GM12878 (cell line): ENCODE results near the gene TMCC3. TPM values are rescaled to one million over a fixed set of nuclear protein-coding genes. Genes with fewer than 3 reads are reported as not detected.

ENCODE experiments used
- ATAC-seq: fragments of 200-7000 bp; cut with Tn5 transposase; 3 replicates; pipeline ENCODE4 v1.9.1; 2020; ENCODE audit warnings: mild to moderate bottlenecking, moderate library complexity
- BruUV-seq: library from RNA; stranded (reverse); fragments of 400-500 nt; replicated peaks from 2 replicates; lab custom pipeline; 2021; lab: Mats Ljungman, UMichigan
- CTCF ChIA-PET: fragments of 300-600 bp; sonication (Branson Sonifier 250); formaldehyde crosslinking; extraction: SDS; loops from one replicate; lab custom pipeline; 2021; ENCODE audit warnings: inconsistent platforms; lab: Yijun Ruan, JAX
- POLR2A ChIA-PET: fragments of 350-600 bp; formaldehyde crosslinking; extraction: SDS; loops from one replicate; lab custom pipeline; 2021; ENCODE audit warnings: inconsistent platforms; lab: Charles Lee
- RAD21 ChIA-PET: fragments of 300-600 bp; sonication (Branson Sonifier 250); formaldehyde crosslinking; loops from one replicate; lab custom pipeline; 2023; ENCODE audit warnings: antibody characterized with exemption; ENCODE audit not compliant: unreplicated experiment; lab: Charles Lee
- SMC1A ChIA-PET: fragments of 300-600 bp; sonication (Branson Sonifier 250); formaldehyde crosslinking; loops from one replicate; lab custom pipeline; 2023; ENCODE audit not compliant: unreplicated experiment, uncharacterized antibody; lab: Charles Lee
- DNase-seq: peaks from one replicate; pipeline ENCODE4 v3.0.0-alpha.2; 2011; ENCODE audit warnings: low read depth, low spot score
- FAIRE-seq: peaks from 3 replicates; lab custom pipeline; 2011; peaks lifted over from hg19 to GRCh38; lab: Jason Lieb, UNC
- H2AFZ ChIP-seq: 2 replicates; pipeline ENCODE4 v1.6.0; 2011; ENCODE audit warnings: low read depth, low read length, control low read depth; ENCODE audit not compliant: control insufficient read depth
- H3K27ac ChIP-seq: 2 replicates; pipeline ENCODE4 v1.5.1; 2011; ENCODE audit warnings: control low read depth; ENCODE audit not compliant: control insufficient read depth, insufficient read depth
- H3K27me3 ChIP-seq, 2 experiments: replicated peaks in 1 of 2; 2 replicates each; pipeline versions ENCODE4 v1.6.0 to v1.6.1; 2011; ENCODE audit warnings: low read length in 1 of 2; ENCODE audit not compliant: control insufficient read depth in 2 of 2, insufficient read depth in 2 of 2
- H3K36me3 ChIP-seq, 2 experiments: 2 replicates each; pipeline ENCODE4 v1.5.1; 2011; ENCODE audit warnings: low read length in 1 of 2; ENCODE audit not compliant: control insufficient read depth in 2 of 2, insufficient read depth in 2 of 2
- H3K4me1 ChIP-seq: 2 replicates; pipeline ENCODE4 v1.6.1; 2011; ENCODE audit warnings: mild to moderate bottlenecking, low read length, moderate library complexity, mixed read lengths; ENCODE audit not compliant: control insufficient read depth, insufficient read depth
- H3K4me2 ChIP-seq: 2 replicates; pipeline ENCODE4 v1.6.0; 2011; ENCODE audit warnings: control low read depth; ENCODE audit not compliant: control insufficient read depth, insufficient read depth
- H3K4me3 ChIP-seq: fragments of 200-600 bp; sonication (generic); 2 replicates; pipeline ENCODE4 v1.5.1; 2016
- H3K79me2 ChIP-seq: 2 replicates; pipeline ENCODE4 v1.6.0; 2011; ENCODE audit warnings: low read length; ENCODE audit not compliant: control insufficient read depth, insufficient read depth
- H3K9ac ChIP-seq: 2 replicates; pipeline ENCODE4 v1.8.0; 2011; ENCODE audit warnings: low read length, control low read depth, mixed read lengths; ENCODE audit not compliant: control insufficient read depth, insufficient read depth
- H3K9me3 ChIP-seq: replicated peaks from 3 replicates; pipeline ENCODE4 v1.5.1; 2011; ENCODE audit warnings: mild to moderate bottlenecking, low read length; ENCODE audit not compliant: control insufficient read depth, insufficient read depth
- H4K20me1 ChIP-seq: 2 replicates; pipeline ENCODE4 v1.6.0; 2011; ENCODE audit not compliant: control insufficient read depth, insufficient read depth
- KAT2A ChIP-seq: conservative IDR thresholded peaks from 2 replicates; pipeline ENCODE4 v1.6.1; 2011; ENCODE audit warnings: low read depth, low read length; ENCODE audit not compliant: control insufficient read depth
- MTA3 ChIP-seq: IDR thresholded peaks from 2 replicates; pipeline ENCODE4 v1.6.1; 2012; ENCODE audit warnings: low read length, inconsistent platforms, borderline replicate concordance
- STAT1 ChIP-seq: fragments of 450-650 bp; conservative IDR thresholded peaks from 2 replicates; pipeline ENCODE4 v1.6.1; 2014; ENCODE audit warnings: antibody characterized with exemption, mild to moderate bottlenecking
- ZNF24 ChIP-seq: fragments of 450-650 bp; IDR thresholded peaks from 2 replicates; pipeline ENCODE4 v1.6.1; 2017; ENCODE audit warnings: antibody characterized with exemption, mild to moderate bottlenecking
- WGBS: methylation state at CpG from one replicate; pipeline ENCODE4 v1.1.6; 2016; ENCODE audit warnings: low lambda C conversion rate; ENCODE audit not compliant: insufficient replicate concordance, insufficient coverage; ENCODE audit errors: missing lambda C conversion rate; 5-methylcytosine and 5-hydroxymethylcytosine counted together
- in situ Hi-C: fragments of 300-500 bp; cut with MboI; formaldehyde crosslinking; loops from 9 replicates; pipeline ENCODE4 v1.14.3; 2018; ENCODE audit warnings: mixed read lengths
- intact Hi-C: fragments of 100-400 bp; cut with micrococcal nuclease; formaldehyde crosslinking; loops from one replicate; pipeline ENCODE4 v1.14.2; 2022; ENCODE audit not compliant: unreplicated experiment
- polyA plus RNA-seq, 11 experiments: library from polyadenylated mRNA; depleted of rRNA in 4 of 11; unstranded in 6 of 11; stranded (reverse) in 5 of 11; fragments of >200 nt; fragmentation: Nextera tagmentation in 4 of 11; fragmentation: Illumina TruSeq in 1 of 11; extraction: Ambion mirVana in 4 of 11; extraction: Trizol in 1 of 11; gene quantifications; 1 replicate in 1 of 11; 2 replicates in 10 of 11; pipeline versions ENCODE4 v1.2.1 to v1.2.3, GENCODE V29; 2011 to 2016; ENCODE audit warnings: inconsistent platforms in 2 of 11, missing spikeins in 2 of 11, low read depth in 1 of 11
- total RNA-seq, 4 experiments: library from RNA; depleted of rRNA in 3 of 4; stranded (reverse); fragments of >200 nt in 3 of 4; fragmentation: Illumina TruSeq in 1 of 4; extraction: Trizol in 1 of 4; gene quantifications; 2 replicates each; pipeline versions ENCODE4 v1.2.1 to v1.2.3, GENCODE V29; 2013 to 2021
- TF ChIP-seq, protein P1 (sequence below): fragments of 450-650 bp; conservative IDR thresholded peaks from 2 replicates; pipeline ENCODE4 v1.6.1; 2017; ENCODE audit warnings: mild to moderate bottlenecking, moderate library complexity

Gene TMCC3
- total and polyA plus RNA-seq, 10 of the 15 experiments (the other 5 are each of a cell fraction or from before 2014, with no cell fraction given), result 5.8 to 29.8 (median 12.6) TPM

- ATAC-seq, result no peak
- Histone ChIP-seq H3K4me3 (no peak overlapping the region), H3K27me3 (no peaks in the 10 kb centered on the region; a peak in 1 of 4 replicates), H3K9me3 (no peaks in the 10 kb centered on the region), H4K20me1 (no peaks in the 10 kb centered on the region), H3K27ac (no peak overlapping the region), H3K9ac (no peak overlapping the region), H3K4me2 (no peak overlapping the region), H2AFZ (no peak overlapping the region), H3K79me2 (no peaks in the 10 kb centered on the region), H3K36me3 (no peaks in the 10 kb centered on the region), H3K4me1 (no peaks in the 10 kb centered on the region)
- ChIA-PET RAD21 (interaction anchor here (1.0 to 1.6 kb wide), 6 partner anchors 233 to 432 kb away, joined by 3 to 14 read pairs (median 5); no protein-coding TSS in a partner anchor), POLR2A (no interaction called here), CTCF (interaction anchor here (0.6 to 2.9 kb wide), 9 partner anchors 10 to 999 kb away, joined by 3 to 29 read pairs (median 4); no protein-coding TSS in a partner anchor), SMC1A (interaction anchor here (0.6 to 2.5 kb wide), 9 partner anchors 10 to 433 kb away, joined by 3 to 23 read pairs (median 5); no protein-coding TSS in a partner anchor)
- DNase-seq, result no peak
- no peak for FAIRE-seq
- BruUV-seq, result no TSS peak
- no peak for TF ChIP-seq ZNF24
- TF ChIP-seq, protein P1, sequence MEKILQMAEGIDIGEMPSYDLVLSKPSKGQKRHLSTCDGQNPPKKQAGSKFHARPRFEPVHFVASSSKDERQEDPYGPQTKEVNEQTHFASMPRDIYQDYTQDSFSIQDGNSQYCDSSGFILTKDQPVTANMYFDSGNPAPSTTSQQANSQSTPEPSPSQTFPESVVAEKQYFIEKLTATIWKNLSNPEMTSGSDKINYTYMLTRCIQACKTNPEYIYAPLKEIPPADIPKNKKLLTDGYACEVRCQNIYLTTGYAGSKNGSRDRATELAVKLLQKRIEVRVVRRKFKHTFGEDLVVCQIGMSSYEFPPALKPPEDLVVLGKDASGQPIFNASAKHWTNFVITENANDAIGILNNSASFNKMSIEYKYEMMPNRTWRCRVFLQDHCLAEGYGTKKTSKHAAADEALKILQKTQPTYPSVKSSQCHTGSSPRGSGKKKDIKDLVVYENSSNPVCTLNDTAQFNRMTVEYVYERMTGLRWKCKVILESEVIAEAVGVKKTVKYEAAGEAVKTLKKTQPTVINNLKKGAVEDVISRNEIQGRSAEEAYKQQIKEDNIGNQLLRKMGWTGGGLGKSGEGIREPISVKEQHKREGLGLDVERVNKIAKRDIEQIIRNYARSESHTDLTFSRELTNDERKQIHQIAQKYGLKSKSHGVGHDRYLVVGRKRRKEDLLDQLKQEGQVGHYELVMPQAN, result no peak
- TF ChIP-seq STAT1, result no peak
- no peak for TF ChIP-seq KAT2A
- no peak for TF ChIP-seq MTA3
- intact Hi-C loops (no loop called here), in situ Hi-C loops (no loop called here)
- WGBS, result 18% methylated on average over 7 of the region's 7 CpGs
These were observed 114.8 kb downstream of the TMCC3 start for GRCh38 chr12:94535510-94535921.
